Esophagus muscularis mucosa (tissue), 4 donors: ENCODE results near the gene ESD. TPM values are rescaled to one million over a fixed set of nuclear protein-coding genes. Genes with fewer than 3 reads are reported as not detected.

Experiments
- DNase-seq: peaks from one replicate; pipeline ENCODE4 v3.0.0-alpha.2; 2017; ENCODE audit errors: extremely low spot score
- H3K27ac ChIP-seq, 4 donors: fragments of 200-600 bp; sonication (generic); replicated peaks in 1 of 4; 1 replicate in 3 of 4; 2 replicates in 1 of 4; pipeline ENCODE4 v1.5.1; 2016 to 2019; ENCODE audit warnings: mild to moderate bottlenecking in 1 of 4
- H3K27me3 ChIP-seq, 4 donors: fragments of 200-600 bp; sonication (generic); one replicate each; pipeline versions ENCODE4 v1.5.1 to v1.6.0; 2016 to 2019
- H3K36me3 ChIP-seq, 4 donors: fragments of 200-600 bp; sonication (generic); one replicate each; pipeline ENCODE4 v1.5.1; 2016 to 2019
- H3K4me1 ChIP-seq, 4 donors: fragments of 200-600 bp; sonication (generic); one replicate each; pipeline ENCODE4 v1.5.1; 2016 to 2019
- H3K4me3 ChIP-seq, 4 donors: fragments of 200-600 bp; sonication (generic); 1 replicate in 2 of 4; 2 replicates in 2 of 4; pipeline ENCODE4 v1.5.1; 2016 to 2019; ENCODE audit warnings: mild to moderate bottlenecking in 4 of 4, moderate library complexity in 1 of 4
- H3K9me3 ChIP-seq, 4 donors: fragments of 200-600 bp; sonication (generic); 1 replicate in 3 of 4; 2 replicates in 1 of 4; pipeline ENCODE4 v1.5.1; 2016 to 2019
- CTCF ChIP-seq, 3 experiments: fragments of 200-600 bp in 2 of 3; fragments of 450-650 bp in 1 of 3; sonication (generic) in 2 of 3; IDR thresholded peaks; one replicate each; pipeline ENCODE4 v1.5.1; 2017 to 2019; ENCODE audit warnings: antibody characterized with exemption in 3 of 3, mild to moderate bottlenecking in 2 of 3, moderate library complexity in 1 of 3
- EP300 ChIP-seq: sonication (generic); formaldehyde crosslinking; IDR thresholded peaks from one replicate; pipeline ENCODE4 v1.6.1; 2017; ENCODE audit warnings: antibody characterized with exemption
- POLR2A ChIP-seq: fragments of 450-650 bp; IDR thresholded peaks from one replicate; pipeline ENCODE4 v1.6.1; 2017; ENCODE audit warnings: antibody characterized with exemption, moderate library complexity, mild to moderate bottlenecking, low read depth
- POLR2AphosphoS5 ChIP-seq, 2 donors: sonication (generic); formaldehyde crosslinking; IDR thresholded peaks; one replicate each; pipeline ENCODE4 v1.6.1; 2017; ENCODE audit warnings: antibody characterized with exemption in 2 of 2
- WGBS: methylation state at CpG from one replicate; pipeline ENCODE4 v1.1.5; 2018; 5-methylcytosine and 5-hydroxymethylcytosine counted together
- intact Hi-C: fragments of 100-400 bp; cut with DNase I; formaldehyde crosslinking; loops from one replicate; pipeline ENCODE4 v1.15.1; 2023
- total RNA-seq, 4 donors: library from RNA; depleted of rRNA; stranded (reverse); fragments of >200 nt; gene quantifications; one replicate each; pipeline versions ENCODE4 v1.1.0 to v1.2.1, GENCODE V29; 2016

Gene ESD
- total RNA-seq = 100 to 1,000 TPM; 115 to 150 (median 129) TPM

DNA sequence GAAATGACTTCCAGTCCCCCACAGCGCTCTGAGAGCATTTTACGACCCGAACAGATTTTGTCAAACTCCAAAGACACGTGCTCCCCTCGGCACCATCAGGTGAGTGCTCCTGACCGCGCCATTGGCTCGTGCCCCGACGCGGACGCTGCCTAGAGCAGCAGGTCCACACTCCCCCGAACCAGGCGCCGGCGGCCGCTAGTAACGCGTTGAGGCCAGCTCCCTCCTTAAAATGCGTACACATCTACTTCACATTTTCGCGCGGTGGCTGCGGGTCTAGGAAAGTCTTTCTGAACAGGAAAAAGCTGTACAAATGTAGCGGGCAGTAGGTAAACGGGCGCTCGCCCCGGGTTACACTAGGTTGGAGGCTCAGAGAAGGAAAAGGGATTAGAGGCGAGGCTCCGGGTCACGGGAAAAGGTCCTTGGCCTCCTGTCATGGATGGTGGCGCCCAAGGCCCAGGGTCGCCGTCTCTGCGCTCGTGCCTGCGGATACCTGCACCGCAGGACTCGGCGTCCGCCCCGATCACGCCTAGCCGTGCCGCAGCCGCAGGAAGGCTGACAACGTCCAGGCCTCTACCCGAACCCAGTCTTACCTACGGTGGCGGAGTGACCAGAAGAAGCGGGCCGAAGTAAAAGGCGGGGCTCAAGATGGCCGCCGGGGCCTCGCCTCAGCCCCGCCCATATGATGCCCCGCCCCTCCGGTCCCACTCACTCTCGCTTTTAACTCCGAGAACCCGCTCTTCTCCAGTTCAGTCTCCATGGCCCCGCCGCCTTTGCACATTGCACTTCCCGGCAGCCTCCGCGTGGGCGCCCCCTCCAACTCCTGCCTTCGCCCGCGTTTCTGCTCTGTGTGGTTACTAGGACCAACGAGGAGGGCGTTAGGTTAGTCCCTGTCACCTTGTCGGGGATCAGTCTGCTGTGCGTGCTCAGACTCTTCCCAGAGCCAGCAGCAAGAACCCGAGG lies at the start of gene ESD:
TSS of gene ESD (minus strand) at position 647 of the 960 bp plus-strand sequence. CDS start 5,748 bp downstream, outside the sequence.
- Histone ChIP-seq H3K9me3 (no peaks in the 10 kb centered on the region), H3K27ac (peak within 1 kb of the TSS; percentile 87 to 95 (median 89)), H3K4me3 (peak within 1 kb of the TSS; percentile 69 to 91 (median 84)), H3K27me3 (no peaks in the 10 kb centered on the region), H3K36me3 (no peaks in the 10 kb centered on the region), H3K4me1 (peaks cover 26 to 42% (median 38%) of the 10 kb centered on the region in 4 donors)
- under 1% methylated on average over 53 of the region's 77 CpGs for WGBS
- TF ChIP-seq POLR2AphosphoS5 (IDR thresholded peaks at IDR 0.05) = peak; percentile 81 to 95
- TF ChIP-seq EP300 = no peak
- TF ChIP-seq POLR2A = peak; percentile 38
- intact Hi-C loops = loop anchor here (5.0 kb wide), 1 partner anchor 244 kb away; the partner anchor contains the start of gene LRCH1
- DNase-seq = peak; percentile 99

- DNase-seq = no peak
- H3K27me3 ChIP-seq = no peaks in the 10 kb centered on the region
- WGBS = 78% methylated on average over 2 of the region's 2 CpGs
- H3K4me3 ChIP-seq = no peak overlapping the region
- TF ChIP-seq POLR2AphosphoS5 (IDR thresholded peaks at IDR 0.05) = no peak
- no peak for TF ChIP-seq EP300
- no peak for TF ChIP-seq POLR2A
- TF ChIP-seq CTCF (IDR thresholded peaks at IDR 0.05) = no peak
- intact Hi-C loops = no loop called here
- H3K36me3 ChIP-seq = no peaks in the 10 kb centered on the region
- H3K4me1 ChIP-seq = no peaks in the 10 kb centered on the region
- H3K9me3 ChIP-seq = no peaks in the 10 kb centered on the region
- no peak overlapping the region for H3K27ac ChIP-seq
These were observed 49.8 kb upstream of the ESD start for GRCh38 chr13:46846726-46847125.

DNA sequence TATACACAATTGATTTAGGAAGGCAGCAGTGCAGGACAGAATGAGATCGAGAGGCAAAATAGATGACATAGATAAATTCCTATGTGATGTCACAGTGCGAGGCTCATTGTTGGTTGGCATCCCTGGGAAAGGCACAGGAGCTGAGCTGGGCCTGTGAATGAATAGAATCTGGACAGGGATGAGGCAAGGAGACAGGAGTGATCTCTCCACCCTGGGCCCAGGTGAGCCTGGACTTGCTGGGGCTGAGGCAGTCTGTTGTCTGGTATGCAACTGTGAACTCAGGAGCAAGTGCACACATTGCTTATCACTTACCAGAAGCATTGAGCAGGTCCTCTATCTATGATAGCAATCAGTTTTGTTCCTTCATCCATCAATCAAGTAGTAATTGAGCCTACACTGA lies 48.2 kb upstream of the ESD start:
- WGBS = 89% methylated on average over 2 of the region's 2 CpGs

DNA sequence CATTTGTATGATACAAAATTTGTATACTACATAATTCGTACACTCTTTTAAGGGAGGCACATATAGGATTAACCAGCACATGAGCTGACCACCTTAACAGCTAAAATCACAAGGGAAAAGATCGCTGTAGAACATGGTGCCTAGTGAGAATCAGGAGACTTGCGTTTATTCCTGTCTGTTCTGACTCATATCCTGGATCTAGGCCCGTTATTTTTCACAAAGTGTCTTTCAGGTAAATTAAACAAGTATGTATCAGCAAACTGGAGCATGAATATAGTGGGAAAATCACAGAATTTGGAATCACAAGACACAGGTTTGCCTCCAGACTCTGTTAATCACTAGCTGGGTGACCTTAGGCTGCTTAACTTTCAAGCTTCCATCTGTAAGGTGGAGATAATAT lies 47.5 kb upstream of the ESD start:
- WGBS = 65% methylated on average over 4 of the region's 4 CpGs
- no peaks in the 10 kb centered on the region for H3K9me3 ChIP-seq
- H3K27me3 ChIP-seq = no peaks in the 10 kb centered on the region
- H3K4me3 ChIP-seq = no peak overlapping the region
- DNase-seq = no peak
- intact Hi-C loops = no loop called here
- H3K4me1 ChIP-seq = no peaks in the 10 kb centered on the region
- H3K36me3 ChIP-seq = no peaks in the 10 kb centered on the region
- TF ChIP-seq EP300 = no peak
- TF ChIP-seq POLR2AphosphoS5 (IDR thresholded peaks at IDR 0.05) = no peak
- no peak for TF ChIP-seq POLR2A
- TF ChIP-seq CTCF (IDR thresholded peaks at IDR 0.05) = no peak
- H3K27ac ChIP-seq = no peak overlapping the region

More for the DNA sequence above, 48.2 kb upstream of the ESD start:
- Histone ChIP-seq H3K4me1 (no peaks in the 10 kb centered on the region), H3K36me3 (no peaks in the 10 kb centered on the region), H3K4me3 (no peak overlapping the region), H3K9me3 (no peaks in the 10 kb centered on the region), H3K27me3 (no peaks in the 10 kb centered on the region), H3K27ac (no peak overlapping the region)
- intact Hi-C loops = no loop called here
- DNase-seq = no peak
- TF ChIP-seq EP300 (no peak), CTCF (IDR thresholded peaks at IDR 0.05) (no peak), POLR2AphosphoS5 (IDR thresholded peaks at IDR 0.05) (no peak), POLR2A (no peak)

- intact Hi-C loops = no loop called here
- H3K9me3 ChIP-seq = no peaks in the 10 kb centered on the region
- no peak overlapping the region for H3K4me3 ChIP-seq
- H3K36me3 ChIP-seq = no peaks in the 10 kb centered on the region
- no peak for DNase-seq
- H3K27me3 ChIP-seq = no peaks in the 10 kb centered on the region
- H3K27ac ChIP-seq = no peak overlapping the region
- 20% methylated on average over 1 of the region's 1 CpG for WGBS
- H3K4me1 ChIP-seq = no peaks in the 10 kb centered on the region
- no peak for TF ChIP-seq CTCF (IDR thresholded peaks at IDR 0.05)
- TF ChIP-seq POLR2A = no peak
- TF ChIP-seq EP300 = no peak
- no peak for TF ChIP-seq POLR2AphosphoS5 (IDR thresholded peaks at IDR 0.05)
These were observed 42.4 kb upstream of the ESD start for GRCh38 chr13:46839399-46839798.
